Measurements from ENCODE around the gene DHH. TPM values are rescaled to one million over a fixed set of nuclear protein-coding genes. Genes with fewer than 3 reads are reported as not detected.

The DHH gene
- total RNA-seq, 2 experiments from 2014 or later: 0.06 to 0.17 TPM

DNA sequence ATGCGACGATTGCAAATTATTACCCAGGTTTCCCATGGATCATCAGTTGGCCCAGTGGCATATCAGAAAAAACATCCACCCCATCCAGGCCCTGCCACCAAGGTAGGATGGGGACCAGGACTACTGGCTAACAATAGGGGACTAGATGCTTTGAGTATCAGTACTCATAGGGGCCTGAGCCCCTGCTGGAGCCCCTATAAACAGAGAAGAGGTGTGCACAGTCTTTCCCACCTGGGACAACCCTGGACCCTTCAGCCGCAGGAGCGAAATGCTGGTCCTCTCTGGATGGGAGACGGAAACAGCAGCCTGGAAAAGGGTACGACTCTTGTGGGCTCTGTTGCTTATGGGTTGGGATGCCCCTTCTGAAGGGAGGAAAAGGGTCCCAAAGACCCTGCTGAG, 5.7 kb downstream of the DHH start:
- intact Hi-C loops (cut with micrococcal nuclease; ENCODE audit: unreplicated experiment): loop anchor here (1.0 kb wide), 2 partner anchors 32 to 146 kb away; no protein-coding TSS in a partner anchor
- peak overlapping the region; percentile 59; the same call in 1 of the 2 replicates for H3K4me2 ChIP-seq (ENCODE audit: low read length)
- H4K20me1 ChIP-seq (ENCODE audit: insufficient read depth, low read length): no peaks in the 10 kb centered on the region
- H3K79me2 ChIP-seq (ENCODE audit: insufficient read depth, low read depth, low read length): no peaks in the 10 kb centered on the region
- H3K4me1 ChIP-seq (ENCODE audit: insufficient read depth, low read length, poor library complexity, severe bottlenecking): peaks cover 19% of the 10 kb centered on the region
- no peaks in the 10 kb centered on the region for H3K36me3 ChIP-seq (ENCODE audit: insufficient read depth, low read length)
- H2AFZ ChIP-seq (ENCODE audit: low read length): no peak overlapping the region; the same call in 1 of the 2 replicates
- no peak for TF ChIP-seq CTCF (conservative IDR thresholded peaks at IDR 0.05; ENCODE audit: low read length)
- no peak for TF ChIP-seq EZH2phosphoT487 (IDR thresholded peaks at IDR 0.05; ENCODE audit: borderline replicate concordance, low read depth, low read length)
- no peak overlapping the region for H3K27ac ChIP-seq (ENCODE audit: low read depth, low read length, poor library complexity, severe bottlenecking)
- CTCF ChIA-PET (ENCODE audit: unreplicated experiment): interaction anchor here (0.9 to 1.8 kb wide), 8 partner anchors 10 to 92 kb away, joined by 3 to 6 read pairs (median 4); partner anchors contain the start of genes DDN and TUBA1B
- DNase-seq (ENCODE audit: low spot score): no peak
- H3K9me3 ChIP-seq (ENCODE audit: low read length): no peaks in the 10 kb centered on the region
- H3K9me2 ChIP-seq (ENCODE audit: insufficient read depth, low read length): no peaks in the 10 kb centered on the region
- H3K4me3 ChIP-seq (ENCODE audit: low read depth, low read length, poor library complexity, severe bottlenecking): no peak overlapping the region
- BruUV-seq (replicated peaks): no TSS peak
- POLR2A ChIA-PET: interaction anchor here (0.9 to 1.1 kb wide), 3 partner anchors 10 to 44 kb away, joined by 4 read pairs; no protein-coding TSS in a partner anchor

DNA sequence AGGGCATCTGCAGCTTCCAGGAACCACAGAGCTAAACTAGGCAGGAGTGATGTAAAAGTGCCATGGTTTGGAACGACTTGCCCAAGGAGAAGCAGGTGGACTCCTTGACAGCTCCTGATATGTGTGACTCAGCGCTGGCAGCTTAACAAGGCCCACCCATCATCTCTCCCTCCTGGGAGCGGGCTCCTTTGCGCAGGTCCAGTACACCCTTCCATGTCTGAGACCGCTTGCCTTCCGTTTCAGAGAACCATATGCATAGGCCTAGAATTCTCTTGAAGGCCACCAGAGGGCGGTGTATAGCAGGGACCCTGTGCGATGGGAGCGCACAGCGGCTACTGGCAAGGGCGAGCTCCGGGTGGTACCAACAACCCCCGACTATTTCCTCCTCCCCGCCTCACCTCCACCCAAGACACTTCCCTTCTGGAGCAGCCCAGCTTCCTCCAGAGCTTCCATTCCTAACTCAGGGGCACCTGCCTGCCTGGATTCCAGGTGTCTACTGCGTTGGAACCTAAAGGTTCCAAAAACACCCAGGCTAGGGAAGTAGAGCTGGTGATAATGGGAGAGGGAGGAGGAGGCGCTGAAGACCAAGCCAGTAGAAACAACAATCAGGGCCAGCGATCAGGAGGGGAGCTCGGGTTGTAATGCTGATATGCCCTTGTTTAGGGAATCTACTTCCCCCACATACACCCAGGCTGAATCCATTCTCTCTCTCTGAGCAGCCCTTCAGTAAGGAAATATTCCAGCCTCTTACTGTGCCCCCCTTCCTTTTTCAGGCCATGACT, 6.3 kb downstream of the DHH start:
- Histone ChIP-seq H3K4me1 (ENCODE audit: insufficient read depth, low read length, poor library complexity, severe bottlenecking) (peaks cover 19% of the 10 kb centered on the region), H3K9me2 (ENCODE audit: insufficient read depth, low read length) (no peaks in the 10 kb centered on the region), H3K4me3 (ENCODE audit: low read depth, low read length, poor library complexity, severe bottlenecking) (peak overlapping the region; percentile 21), H3K36me3 (ENCODE audit: insufficient read depth, low read length) (no peaks in the 10 kb centered on the region), H3K79me2 (ENCODE audit: insufficient read depth, low read depth, low read length) (no peaks in the 10 kb centered on the region), H3K4me2 (ENCODE audit: low read length) (peak overlapping the region; percentile 59), H2AFZ (ENCODE audit: low read length) (peak overlapping the region; percentile 74), H4K20me1 (ENCODE audit: insufficient read depth, low read length) (no peaks in the 10 kb centered on the region), H3K27ac (ENCODE audit: low read depth, low read length, poor library complexity, severe bottlenecking) (no peak overlapping the region), H3K9me3 (ENCODE audit: low read length) (no peaks in the 10 kb centered on the region)
- ChIA-PET CTCF (ENCODE audit: unreplicated experiment) (interaction anchor here (0.6 to 1.8 kb wide), 9 partner anchors 10 to 137 kb away, joined by 3 to 6 read pairs (median 4); partner anchors contain the start of genes DDN and TUBA1B), POLR2A (interaction anchor here (0.5 to 1.1 kb wide), 5 partner anchors 10 to 306 kb away, joined by 3 to 5 read pairs (median 4); no protein-coding TSS in a partner anchor)
- intact Hi-C loops (cut with micrococcal nuclease; ENCODE audit: unreplicated experiment): loop anchor here (1.0 kb wide), 2 partner anchors 33 to 147 kb away; no protein-coding TSS in a partner anchor
- DNase-seq (ENCODE audit: low spot score): peak; percentile 84
- TF ChIP-seq EZH2phosphoT487 (IDR thresholded peaks at IDR 0.05; ENCODE audit: borderline replicate concordance, low read depth, low read length) (no peak), CTCF (conservative IDR thresholded peaks at IDR 0.05; ENCODE audit: low read length) (peak; percentile 92)
- BruUV-seq (replicated peaks): no TSS peak
